NCI-H2196 (cell line): ENCODE results near the gene DCAF8L1.
"Not testable (repeated sequence)": the region's sequence is repeated elsewhere in the genome, so short reads cannot be mapped to it uniquely, and the experiment has no call there.

Source experiments
- DNase-seq: peaks from one replicate; lab custom pipeline; 2025; ENCODE audit not compliant: unreplicated experiment; lab: John Stamatoyannopoulos, UW

Gene DCAF8L1

DNA sequence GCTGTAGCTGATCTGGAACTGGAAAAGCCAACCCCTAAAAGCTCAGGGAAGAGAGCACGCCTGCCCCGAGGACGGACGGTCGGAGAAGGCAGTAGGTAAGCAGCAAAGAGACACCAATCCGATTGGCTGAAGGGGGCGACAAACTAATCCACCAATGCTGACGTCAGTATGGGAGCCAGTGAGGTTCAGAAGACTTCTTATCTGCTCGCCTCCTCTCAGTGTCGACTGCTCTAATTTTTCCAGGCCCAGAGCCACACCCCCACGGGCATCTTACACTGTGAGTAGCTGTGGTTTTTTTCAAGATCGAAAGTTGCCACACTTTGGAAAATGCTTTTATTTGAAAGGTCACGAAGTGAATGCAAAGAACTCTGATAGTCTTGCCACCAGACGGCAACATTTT lies at the start of gene DCAF8L1:
DCAF8L1 (minus strand) TSS at position 101 of the 400 bp plus-strand sequence. CDS start 115 bp downstream, outside the sequence.
- no peak for DNase-seq

DNA sequence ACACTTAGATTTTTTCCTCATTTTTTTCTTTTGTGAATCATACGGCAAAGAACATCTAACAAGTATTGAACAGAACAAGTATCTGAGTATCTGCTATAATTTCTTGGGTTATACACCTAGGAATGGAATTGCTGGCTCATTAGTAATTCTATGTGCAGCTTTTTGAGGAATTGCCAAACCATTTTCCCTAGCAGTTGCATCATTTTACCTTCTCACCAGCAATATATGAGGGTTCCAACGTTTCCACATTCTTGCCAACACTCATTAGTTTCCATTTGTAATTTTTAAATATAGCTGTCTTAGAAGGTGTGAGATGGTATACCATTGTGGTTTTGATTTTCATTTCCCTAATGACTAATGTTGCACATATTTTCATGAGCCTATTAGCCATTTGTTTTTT lies 41.1 kb upstream of the DCAF8L1 start:
- no peak for DNase-seq

DNA sequence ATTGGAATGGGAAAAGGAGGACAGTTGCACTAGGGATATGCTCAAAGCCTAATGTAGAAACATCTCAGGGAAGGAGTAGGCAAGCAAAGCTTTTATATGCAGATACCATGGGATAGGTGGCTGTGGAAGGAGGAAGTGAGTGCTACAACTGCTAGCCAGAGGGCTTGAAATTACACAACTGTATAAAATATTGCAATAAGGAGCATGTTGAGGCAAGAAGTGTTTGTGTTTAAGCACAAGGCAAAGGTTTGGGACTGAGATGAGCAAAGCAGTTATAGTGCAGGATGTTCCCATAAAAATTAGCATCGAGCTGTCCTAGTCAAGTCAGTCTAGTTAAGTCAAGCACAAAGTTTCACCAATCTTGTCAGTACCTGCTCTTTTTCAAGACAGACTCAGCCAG lies 35.6 kb upstream of the DCAF8L1 start:
- DNase-seq, result no peak

DNA sequence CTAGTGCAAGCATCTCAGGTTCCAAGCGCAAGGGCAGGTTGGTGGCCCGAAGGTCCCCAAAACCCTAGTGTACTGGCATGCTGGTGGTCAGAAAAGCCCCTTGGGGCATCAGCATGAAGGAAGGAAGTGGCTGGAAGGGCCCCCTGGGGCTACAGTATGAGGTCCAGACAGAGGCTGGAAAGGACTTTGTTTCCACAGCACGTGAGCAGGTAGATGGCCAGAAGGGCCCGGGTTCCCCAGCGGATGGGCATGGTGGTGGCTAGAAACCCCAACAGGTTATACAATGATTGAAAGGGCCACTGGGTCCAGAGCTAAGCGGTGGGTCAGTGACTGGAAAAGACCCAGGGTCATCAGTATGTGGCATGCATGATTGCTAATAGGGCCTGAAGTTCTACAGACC lies 34.7 kb upstream of the DCAF8L1 start:
- DNase-seq, result no peak

DNA sequence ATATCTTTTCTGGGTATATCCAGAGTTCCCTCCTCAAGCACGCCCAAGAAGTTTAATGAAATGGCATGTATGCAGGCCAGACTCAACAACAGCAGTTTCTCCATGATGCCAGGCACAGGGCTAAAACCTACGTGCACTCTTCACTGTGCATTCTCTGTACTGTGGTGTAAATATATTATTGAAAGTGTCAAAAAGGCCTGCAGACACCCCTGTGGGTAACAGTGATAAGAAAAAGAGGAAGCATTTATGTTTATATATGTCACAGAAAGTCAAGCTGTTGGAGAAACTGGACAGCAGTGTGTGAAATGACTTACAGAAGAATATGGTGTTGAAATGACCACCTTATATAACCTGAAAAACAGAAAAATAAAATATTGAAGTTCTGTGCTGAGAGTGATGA lies 29.6 kb upstream of the DCAF8L1 start:
- DNase-seq, result no peak

DNA sequence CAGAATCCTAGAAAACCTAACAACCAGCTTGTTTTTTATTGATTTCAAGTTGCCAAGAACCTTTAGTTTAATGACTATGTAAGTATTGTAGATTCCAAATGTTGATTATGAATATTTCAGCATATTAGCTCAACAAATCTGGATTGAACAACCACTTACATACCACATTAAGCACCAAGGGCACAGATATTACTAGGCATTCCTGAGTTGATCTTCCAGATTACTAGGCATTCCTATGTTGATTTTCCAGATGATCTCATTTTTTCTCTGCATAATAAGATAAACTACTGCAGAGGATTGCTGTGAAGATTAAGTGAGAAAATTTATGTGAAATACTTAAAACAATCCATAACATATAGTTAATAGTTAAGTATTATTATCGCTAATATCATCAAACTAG lies 17.4 kb upstream of the DCAF8L1 start:
- no peak for DNase-seq

DNA sequence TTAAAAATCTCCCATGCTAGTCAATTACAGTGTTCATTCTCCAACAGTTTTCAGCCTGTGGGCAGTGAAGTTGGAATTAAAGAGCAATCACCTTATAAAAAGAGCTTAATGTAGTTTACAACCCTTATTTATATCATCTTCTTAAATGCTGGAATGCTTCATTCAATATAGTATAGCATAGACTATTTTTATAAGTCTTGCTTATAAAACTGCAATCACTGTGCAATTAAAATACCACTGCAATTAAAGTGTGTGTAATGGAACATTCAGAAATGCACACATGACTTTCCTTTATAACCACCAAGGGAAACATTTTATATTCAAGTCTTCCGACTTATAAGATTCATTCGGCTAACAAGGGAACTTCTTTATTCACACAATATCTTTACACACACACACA lies 16.4 kb upstream of the DCAF8L1 start:
- DNase-seq, result no peak

DNA sequence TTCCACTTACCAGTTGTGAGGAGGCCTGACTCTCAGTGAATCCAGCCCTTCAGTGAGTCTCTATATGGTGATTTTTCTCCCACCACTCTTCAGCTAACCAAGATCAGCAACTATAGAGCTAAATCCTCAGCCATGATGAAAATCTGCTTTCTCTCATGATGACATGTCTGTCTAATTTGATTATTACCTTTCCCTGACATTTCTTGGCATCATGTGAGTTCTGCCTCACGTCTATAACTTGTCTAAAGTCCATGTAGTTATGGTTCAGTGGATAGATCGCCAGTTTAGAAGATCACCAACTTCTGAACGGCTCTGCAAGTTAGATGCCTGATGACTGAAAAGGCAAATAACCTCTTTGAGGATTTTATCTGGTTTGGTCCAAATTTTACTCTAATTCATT lies 14.9 kb upstream of the DCAF8L1 start:
- DNase-seq, result no peak

DNA sequence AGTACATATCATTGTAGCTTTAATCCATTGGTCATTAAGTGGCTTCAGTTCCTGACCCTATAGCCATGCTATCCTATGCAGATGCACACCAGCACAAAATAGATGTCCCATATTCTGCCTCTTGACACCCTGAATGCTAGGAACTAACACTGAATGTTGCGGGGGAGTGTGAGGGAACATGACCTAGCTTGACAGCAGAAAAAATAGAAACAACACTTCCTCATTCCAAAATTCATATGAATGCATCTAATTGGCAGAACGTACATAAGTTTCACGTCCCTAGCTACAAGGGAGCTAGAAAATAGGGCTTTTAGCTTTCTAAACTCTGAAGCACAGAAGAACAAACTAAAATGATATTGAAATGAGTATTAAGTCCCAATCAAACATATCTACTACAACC lies 14.4 kb upstream of the DCAF8L1 start:
- no peak for DNase-seq

DNA sequence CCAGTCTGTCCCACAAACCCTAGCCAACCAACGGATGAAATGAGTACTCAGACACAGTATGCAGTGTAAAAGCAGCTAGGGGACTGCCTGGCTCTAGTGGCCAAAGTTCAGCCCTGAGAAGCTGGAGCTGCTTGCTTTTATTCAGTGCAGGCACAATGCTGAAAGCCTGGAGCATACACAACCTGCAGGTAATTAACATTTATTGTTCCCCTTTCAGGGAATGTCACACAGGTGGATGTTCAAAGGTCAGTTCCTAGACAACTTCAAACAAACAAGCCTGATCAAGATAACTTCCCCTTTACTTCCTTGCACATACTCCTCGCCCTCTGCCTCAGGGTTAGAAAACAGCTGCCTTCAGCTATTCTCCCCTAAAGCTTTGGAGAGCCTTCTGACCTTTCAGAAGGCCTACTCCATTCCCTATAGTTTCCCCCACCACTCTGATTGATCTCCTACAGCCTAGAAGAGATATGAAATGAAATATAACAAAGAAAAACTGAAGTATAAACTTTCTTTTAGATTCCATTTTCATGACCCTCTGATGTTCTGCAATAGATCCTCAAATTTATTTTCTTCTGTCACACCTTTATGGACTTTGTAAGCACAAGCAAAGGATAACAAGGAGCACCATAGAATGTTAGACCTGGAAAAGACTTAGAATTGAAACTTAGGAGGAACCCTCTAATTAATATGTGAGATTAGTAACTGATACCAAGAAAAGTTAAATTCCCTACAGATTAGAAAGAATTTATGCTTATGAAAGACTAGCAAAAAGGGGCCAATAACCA lies 6.8 kb upstream of the DCAF8L1 start:
- no peak for DNase-seq

DNA sequence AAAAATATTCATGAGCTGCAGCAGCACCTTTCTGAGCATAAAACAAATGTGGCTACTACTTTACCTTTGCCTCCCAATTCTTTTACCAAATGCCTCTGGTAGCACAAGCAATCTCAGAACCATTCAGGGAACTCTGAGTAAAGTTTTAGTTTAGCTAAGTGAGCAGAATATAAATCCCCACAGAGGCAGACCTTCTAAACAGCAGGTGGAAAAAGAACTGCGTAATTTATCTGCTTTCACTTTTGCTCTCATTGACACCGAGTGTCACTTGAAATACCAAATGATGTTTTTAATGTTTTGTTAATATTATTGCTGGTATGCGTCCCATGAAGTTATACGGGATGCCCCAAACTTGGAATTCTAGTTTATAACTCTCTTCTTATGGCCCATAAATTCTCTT lies 4.3 kb downstream of the DCAF8L1 start:
- not testable (repeated sequence) for DNase-seq

DNA sequence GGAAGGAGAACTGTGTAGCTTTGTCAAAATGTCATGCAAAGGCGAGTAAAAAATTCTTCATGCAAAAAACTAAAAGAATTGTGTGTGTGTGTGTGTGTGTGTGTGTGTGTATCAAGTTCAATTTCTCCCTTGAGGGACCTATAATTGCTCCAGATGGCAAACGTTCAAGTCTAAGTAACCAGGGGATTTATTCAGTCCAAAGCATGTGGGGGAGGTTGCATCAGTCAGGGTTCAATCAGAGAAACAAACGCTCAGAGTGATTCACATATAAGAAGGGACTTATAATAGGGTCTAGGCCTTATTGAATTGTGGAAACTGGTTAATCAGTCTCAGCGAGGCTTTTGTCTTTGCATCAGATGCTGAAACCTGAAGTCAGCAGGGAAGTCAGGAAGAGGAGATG lies 5.0 kb downstream of the DCAF8L1 start:
- no peak for DNase-seq

DNA sequence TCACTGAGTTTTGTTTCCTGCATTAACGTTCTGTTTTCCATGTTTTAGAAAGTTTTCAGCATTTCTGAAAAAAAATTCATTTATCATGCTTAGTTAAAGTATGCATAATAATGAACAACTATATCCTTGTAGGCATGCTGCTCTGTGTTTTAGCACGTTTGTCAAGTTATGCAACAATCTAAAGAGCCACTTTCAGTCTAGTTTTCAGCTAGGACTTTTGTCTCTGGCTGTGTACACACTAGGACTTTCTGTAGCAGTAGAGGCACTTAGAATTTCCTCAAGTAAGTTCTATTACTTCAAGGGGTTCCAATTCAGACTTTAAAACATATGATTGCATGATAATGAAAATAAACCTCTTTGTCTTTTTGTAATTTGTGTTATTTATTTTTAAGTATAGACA lies 12.4 kb downstream of the DCAF8L1 start:
- DNase-seq, result no peak

DNA sequence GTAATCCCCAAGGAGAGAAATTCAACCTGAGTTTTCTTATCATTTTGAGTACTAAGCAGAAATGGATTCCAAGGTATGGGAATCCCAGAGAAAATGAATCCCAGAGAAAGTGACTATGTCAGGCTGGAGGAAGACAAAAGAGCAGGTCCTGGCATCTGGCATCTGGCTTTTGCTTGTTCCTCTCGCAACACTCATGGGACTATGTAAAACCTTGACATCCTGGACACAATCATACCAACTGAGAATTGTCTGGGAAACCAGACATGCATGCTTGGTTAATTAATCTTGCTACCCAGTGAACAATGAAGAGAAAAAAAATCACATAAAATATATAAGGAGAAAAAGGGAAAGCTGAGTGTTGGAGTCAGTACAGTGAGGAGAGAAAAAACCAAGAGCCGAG lies 12.9 kb downstream of the DCAF8L1 start:
- no peak for DNase-seq

DNA sequence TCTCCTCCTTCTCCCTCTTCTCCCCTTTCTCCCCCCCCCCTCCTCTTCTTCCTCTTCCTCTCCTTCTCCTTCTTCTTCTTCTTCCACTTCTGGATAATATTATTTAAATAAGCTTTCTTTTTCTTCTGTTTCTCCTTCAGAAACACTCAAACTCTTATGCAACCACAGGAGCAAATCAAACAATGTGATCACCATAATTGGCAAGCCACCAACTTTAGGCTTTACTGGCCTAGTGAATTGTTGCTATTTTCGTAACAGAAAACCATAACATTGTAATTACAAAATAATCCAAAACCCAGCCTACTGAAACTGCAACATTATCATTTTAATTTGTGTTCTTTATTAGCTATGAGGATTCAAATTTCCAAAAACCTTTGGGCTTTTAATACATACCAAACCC lies 14.3 kb downstream of the DCAF8L1 start:
- DNase-seq, result peak; percentile 0

DNA sequence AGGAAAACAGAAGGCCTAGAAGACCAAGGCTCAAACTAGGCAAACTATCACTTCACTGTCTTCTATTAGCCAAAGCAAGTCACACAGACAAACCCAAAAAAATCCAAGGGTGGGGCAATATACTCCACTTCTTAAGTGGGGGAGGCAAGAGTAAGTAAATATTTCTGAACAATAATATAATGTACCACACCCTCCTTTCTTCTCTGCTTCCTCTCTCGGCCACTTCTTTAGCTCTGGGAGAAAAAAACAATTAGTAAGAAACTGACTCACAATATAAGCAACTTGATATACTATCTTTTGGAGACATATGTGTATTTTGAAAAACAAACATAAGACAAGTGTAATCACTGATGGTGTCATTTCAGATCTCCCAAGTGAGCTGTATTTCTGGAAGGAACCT lies 14.8 kb downstream of the DCAF8L1 start:
- DNase-seq, result no peak

DNA sequence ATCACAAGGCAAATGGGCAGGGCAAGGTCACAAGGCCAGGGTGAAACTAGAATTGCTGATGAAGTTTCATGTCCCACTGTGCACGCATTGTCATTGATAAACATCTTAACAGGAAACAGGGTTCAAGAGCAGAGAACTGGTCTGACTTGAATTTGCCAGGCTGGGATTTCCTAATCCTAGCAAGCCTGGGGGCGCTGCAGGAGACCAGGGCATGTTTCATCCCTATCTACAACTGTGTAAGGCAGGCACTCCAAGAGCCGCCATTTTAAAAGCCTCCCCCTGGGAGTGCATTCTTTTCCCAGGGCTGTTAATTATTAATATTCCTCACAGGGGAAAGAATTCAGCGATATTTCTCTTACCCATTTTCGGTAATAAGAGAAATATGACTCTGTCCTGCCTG lies 15.9 kb downstream of the DCAF8L1 start:
- not testable (repeated sequence) for DNase-seq

DNA sequence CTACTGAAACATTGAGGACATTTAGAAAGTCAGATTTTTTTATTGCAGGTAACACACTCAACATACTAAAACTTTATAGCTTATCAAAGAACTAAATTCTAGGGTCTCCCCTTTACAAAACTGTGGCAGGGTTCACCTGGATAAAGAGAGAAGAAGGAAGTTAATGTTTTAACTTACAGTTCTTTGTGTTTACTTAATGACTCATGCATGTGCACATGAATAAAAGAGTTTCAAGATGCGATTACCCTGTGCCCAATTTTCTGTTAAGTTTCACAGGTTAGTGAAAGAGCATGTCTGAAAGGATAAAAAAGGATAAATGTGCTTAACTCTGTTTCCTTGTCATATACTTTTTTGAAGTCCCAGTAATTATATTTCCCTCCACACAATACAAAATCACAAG lies 16.8 kb downstream of the DCAF8L1 start:
- no peak for DNase-seq

DNA sequence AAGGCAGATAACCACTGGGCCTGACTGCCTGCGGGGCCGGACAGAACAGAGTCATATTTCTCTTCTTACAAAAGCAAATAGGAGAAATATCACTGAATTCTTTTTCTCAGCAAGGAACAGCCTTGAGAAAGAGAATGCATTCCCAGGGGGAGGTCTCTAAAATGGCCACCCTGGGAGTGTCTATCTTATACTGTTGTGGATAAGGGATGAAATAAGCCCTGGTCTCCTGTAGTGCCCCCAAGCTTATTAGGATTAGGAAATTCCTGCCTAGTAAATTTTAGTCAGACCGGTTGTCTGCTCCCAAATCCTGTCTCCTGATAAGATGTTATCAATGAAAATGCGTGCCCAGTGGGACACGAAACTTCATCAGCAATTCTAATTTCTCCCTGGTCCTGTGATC lies 20.8 kb downstream of the DCAF8L1 start:
- DNase-seq, result not testable (repeated sequence)

DNA sequence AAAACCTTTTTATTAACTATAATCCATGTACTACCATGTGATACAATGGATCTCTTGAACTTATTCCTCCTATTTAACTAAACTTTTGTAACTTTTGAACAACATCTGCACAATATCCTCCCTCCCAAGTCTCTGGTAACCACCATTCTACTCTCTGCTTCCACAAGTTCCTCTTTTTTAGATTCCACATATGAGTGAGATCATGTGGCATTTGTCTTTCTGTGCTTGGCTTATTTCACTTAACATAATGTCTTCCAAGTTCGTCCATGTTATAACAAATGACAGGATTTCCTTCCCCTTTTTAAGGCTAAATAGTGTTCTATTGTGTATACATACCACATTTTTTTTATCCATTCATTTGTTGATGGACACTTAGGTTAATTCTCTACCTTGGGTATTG lies 28.1 kb downstream of the DCAF8L1 start:
- no peak for DNase-seq

DNA sequence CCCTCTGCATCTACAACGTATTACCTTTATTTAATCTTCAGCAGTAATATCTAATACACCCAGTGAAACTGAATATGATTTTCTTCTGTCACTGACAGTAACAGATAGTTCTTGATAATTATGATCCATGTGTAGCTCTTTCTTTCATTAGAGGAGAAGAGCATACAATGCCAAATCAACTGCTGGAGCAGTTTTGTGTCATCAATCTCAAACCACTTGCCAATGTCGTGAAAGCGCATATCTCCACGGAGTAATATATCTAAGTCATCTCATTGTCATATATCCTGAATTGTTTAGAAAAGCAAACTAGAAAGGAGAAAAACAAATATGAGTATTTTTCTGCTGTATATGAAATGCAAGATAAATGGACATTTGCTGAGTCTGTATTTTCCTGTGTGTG lies 47.9 kb downstream of the DCAF8L1 start:
- no peak for DNase-seq
